ENCODE results near the gene KLB.

- no peak for TF ChIP-seq POLR2A (IDR thresholded peaks at IDR 0.05)
- TF ChIP-seq, protein P1, sequence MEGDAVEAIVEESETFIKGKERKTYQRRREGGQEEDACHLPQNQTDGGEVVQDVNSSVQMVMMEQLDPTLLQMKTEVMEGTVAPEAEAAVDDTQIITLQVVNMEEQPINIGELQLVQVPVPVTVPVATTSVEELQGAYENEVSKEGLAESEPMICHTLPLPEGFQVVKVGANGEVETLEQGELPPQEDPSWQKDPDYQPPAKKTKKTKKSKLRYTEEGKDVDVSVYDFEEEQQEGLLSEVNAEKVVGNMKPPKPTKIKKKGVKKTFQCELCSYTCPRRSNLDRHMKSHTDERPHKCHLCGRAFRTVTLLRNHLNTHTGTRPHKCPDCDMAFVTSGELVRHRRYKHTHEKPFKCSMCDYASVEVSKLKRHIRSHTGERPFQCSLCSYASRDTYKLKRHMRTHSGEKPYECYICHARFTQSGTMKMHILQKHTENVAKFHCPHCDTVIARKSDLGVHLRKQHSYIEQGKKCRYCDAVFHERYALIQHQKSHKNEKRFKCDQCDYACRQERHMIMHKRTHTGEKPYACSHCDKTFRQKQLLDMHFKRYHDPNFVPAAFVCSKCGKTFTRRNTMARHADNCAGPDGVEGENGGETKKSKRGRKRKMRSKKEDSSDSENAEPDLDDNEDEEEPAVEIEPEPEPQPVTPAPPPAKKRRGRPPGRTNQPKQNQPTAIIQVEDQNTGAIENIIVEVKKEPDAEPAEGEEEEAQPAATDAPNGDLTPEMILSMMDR (IDR thresholded peaks at IDR 0.05) = no peak
Observed at GRCh38 chr4:39490322-39490721, 83.6 kb downstream of the KLB start.
